Karpas-422 (cell line): ENCODE data around the gene SMYD3. TPM values are rescaled to one million over a fixed set of nuclear protein-coding genes. Genes with fewer than 3 reads are reported as not detected.

ENCODE experiments used
- DNase-seq: peaks from one replicate; pipeline ENCODE4 v3.0.0-alpha.2; 2015
- H2AFZ ChIP-seq: fragments of 200-600 bp; sonication (generic); 2 replicates; pipeline ENCODE4 v1.6.1; 2014; ENCODE audit warnings: antibody characterized with exemption, low read length, mixed read lengths
- H3K27ac ChIP-seq: fragments of 200-600 bp; sonication (generic); 2 replicates; pipeline ENCODE4 v1.5.1; 2014; ENCODE audit warnings: mild to moderate bottlenecking, low read length, moderate library complexity
- H3K27me3 ChIP-seq: fragments of 200-600 bp; sonication (generic); 2 replicates; pipeline ENCODE4 v1.6.1; 2014; ENCODE audit warnings: low read length, mixed read lengths
- H3K36me3 ChIP-seq: fragments of 200-600 bp; sonication (generic); 2 replicates; pipeline ENCODE4 v1.6.1; 2014; ENCODE audit warnings: low read length, mixed read lengths; ENCODE audit not compliant: insufficient read depth
- H3K4me1 ChIP-seq: fragments of 200-600 bp; sonication (generic); 2 replicates; pipeline ENCODE4 v1.6.1; 2014; ENCODE audit warnings: mild to moderate bottlenecking, low read length, mixed read lengths
- H3K4me2 ChIP-seq: fragments of 200-600 bp; sonication (generic); 2 replicates; pipeline ENCODE4 v1.6.1; 2014; ENCODE audit warnings: low read length, low read depth, mild to moderate bottlenecking; ENCODE audit not compliant: poor library complexity, severe bottlenecking
- H3K4me3 ChIP-seq: fragments of 200-600 bp; sonication (generic); 2 replicates; pipeline ENCODE4 v1.5.1; 2014; ENCODE audit warnings: mild to moderate bottlenecking, antibody characterized with exemption, low read length, mixed read lengths
- H3K79me2 ChIP-seq: fragments of 200-600 bp; sonication (generic); 2 replicates; pipeline ENCODE4 v1.6.1; 2014; ENCODE audit warnings: mild to moderate bottlenecking, low read length, mixed read lengths
- H3K9ac ChIP-seq: fragments of 200-600 bp; sonication (generic); 2 replicates; pipeline ENCODE4 v1.6.0; 2014; ENCODE audit warnings: low read length
- H3K9me2 ChIP-seq: fragments of 200-600 bp; sonication (generic), shearing (Covaris generic); replicated peaks from 2 replicates; pipeline ENCODE4 v1.6.0; 2014; ENCODE audit warnings: mild to moderate bottlenecking, low read length, moderate library complexity; ENCODE audit not compliant: insufficient read depth
- H3K9me3 ChIP-seq: fragments of 300-700, 200-600 bp; sonication (generic); 2 replicates; pipeline ENCODE4 v1.6.1; 2014; ENCODE audit warnings: low read length, mixed read lengths
- H4K20me1 ChIP-seq: fragments of 200-600 bp; sonication (generic); 2 replicates; pipeline ENCODE4 v1.6.1; 2014; ENCODE audit warnings: mild to moderate bottlenecking, antibody characterized with exemption, low read length, low read depth; ENCODE audit not compliant: insufficient read depth
- total RNA-seq: library from RNA; depleted of rRNA; stranded (reverse); fragments of >200 nt; shearing (Covaris generic); gene quantifications from 2 replicates; pipeline ENCODE4 v1.2.3, GENCODE V29; 2014; ENCODE audit warnings: low replicate concordance

Gene SMYD3
- total RNA-seq, 1 experiment from 2014 or later, result 67.1 TPM

DNA sequence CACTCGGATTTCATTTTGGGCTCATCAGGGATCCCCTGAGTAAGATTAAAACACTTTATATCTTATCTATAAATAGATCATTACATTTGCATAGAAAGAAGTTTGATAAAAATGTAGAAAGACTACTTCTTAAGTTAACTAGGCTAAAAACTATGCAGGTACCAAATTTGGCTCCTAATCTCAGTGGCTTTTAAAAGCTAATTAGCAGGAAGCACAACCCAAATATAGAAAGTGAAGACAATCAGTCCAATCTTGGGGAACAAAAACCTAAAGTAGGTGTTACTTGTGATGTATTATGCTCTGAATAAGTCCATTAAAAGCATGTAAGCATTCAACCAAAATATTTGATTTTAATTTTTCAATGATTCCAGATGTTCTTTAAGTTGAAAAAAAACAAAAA, 35.4 kb downstream of the SMYD3 start:
- peaks cover 56% of the 10 kb centered on the region for H4K20me1 ChIP-seq
- H3K27me3 ChIP-seq, result no peaks in the 10 kb centered on the region
- H3K4me3 ChIP-seq, result peak overlapping the region; percentile 35; the same call in 1 of the 2 replicates
- no peak overlapping the region for H3K9ac ChIP-seq
- no peak overlapping the region for H2AFZ ChIP-seq
- no peaks in the 10 kb centered on the region for H3K36me3 ChIP-seq
- H3K9me2 ChIP-seq, result no peaks in the 10 kb centered on the region
- DNase-seq, result peak; percentile 53
- peaks cover 34% of the 10 kb centered on the region; the same call in 1 of the 2 replicates for H3K79me2 ChIP-seq
- peak overlapping the region; percentile 64 for H3K4me2 ChIP-seq
- peaks cover 37% of the 10 kb centered on the region for H3K4me1 ChIP-seq
- no peak overlapping the region for H3K27ac ChIP-seq
- no peaks in the 10 kb centered on the region for H3K9me3 ChIP-seq

DNA sequence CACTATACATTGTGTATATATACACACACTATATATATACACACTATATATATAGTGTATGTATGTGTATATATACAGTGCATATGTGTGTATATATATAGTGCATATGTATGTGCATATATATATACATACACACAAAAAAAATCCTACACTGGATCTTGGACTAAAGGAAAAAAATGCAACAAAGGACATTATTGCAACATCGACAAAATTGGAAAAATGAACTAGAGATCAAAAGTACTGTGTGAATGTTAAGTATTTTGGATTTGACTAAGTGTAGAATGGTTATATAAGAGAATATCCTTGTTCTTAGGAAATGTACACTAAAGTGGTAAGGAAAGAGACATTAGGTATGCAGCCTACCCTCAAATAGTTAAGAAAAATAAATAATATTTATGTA, 36.5 kb downstream of the SMYD3 start:
- no peak overlapping the region for H3K9ac ChIP-seq
- no peak for DNase-seq
- H2AFZ ChIP-seq, result no peak overlapping the region
- no peaks in the 10 kb centered on the region for H3K9me3 ChIP-seq
- H3K27me3 ChIP-seq, result no peaks in the 10 kb centered on the region
- no peak overlapping the region for H3K27ac ChIP-seq
- H3K4me2 ChIP-seq, result no peak overlapping the region
- no peaks in the 10 kb centered on the region for H3K36me3 ChIP-seq
- no peaks in the 10 kb centered on the region for H3K9me2 ChIP-seq
- peaks cover 28% of the 10 kb centered on the region; the same call in 1 of the 2 replicates for H3K79me2 ChIP-seq
- H4K20me1 ChIP-seq, result peaks cover 57% of the 10 kb centered on the region
- H3K4me1 ChIP-seq, result peaks cover 37% of the 10 kb centered on the region
- H3K4me3 ChIP-seq, result no peak overlapping the region

DNA sequence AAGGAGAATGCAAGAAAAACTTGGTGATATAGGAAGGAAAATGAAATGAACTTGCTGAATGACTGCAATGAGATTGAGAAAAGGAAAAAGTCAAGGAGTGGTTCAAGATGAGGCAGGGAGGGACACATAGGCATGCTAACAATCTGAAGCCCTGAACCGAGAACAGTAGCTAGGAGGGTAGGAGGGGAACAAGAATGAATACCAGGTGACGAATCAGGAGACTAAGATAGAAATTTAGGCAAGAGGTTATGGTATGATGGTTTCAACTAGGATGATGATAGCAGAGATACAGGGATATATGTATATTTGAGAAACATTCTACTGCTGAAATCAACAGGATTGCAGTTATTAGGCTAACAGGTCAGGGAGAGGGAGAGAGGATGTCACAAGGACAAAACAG, 44.1 kb downstream of the SMYD3 start:
- no peak for DNase-seq
- Histone ChIP-seq H3K4me1 (peaks cover 22% of the 10 kb centered on the region), H3K79me2 (peaks cover 17% of the 10 kb centered on the region; the same call in 1 of the 2 replicates), H3K9me2 (no peaks in the 10 kb centered on the region), H3K9me3 (no peaks in the 10 kb centered on the region), H3K36me3 (no peaks in the 10 kb centered on the region), H3K9ac (no peak overlapping the region), H3K27me3 (no peaks in the 10 kb centered on the region), H3K27ac (no peak overlapping the region), H3K4me2 (no peak overlapping the region), H3K4me3 (no peak overlapping the region), H4K20me1 (peaks cover 66% of the 10 kb centered on the region), H2AFZ (no peak overlapping the region)

DNA sequence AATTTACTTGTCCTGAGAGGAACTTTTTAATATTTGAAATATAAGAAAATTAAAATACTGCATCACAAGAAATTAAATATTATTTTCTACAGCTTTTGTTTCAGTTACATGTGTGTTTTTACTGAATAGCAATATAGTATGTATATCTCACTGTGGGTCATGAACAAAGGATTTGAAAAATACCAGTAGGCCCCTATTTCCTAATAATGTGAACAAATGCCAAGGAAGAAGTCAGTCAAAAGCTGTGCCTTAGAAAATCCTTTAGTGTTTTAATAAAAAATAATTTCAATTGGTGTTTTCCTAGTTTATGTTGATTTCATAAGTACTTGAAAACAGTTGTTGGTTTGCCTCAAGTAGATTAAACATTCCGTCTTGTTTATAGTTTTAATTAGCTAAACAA, 46.7 kb downstream of the SMYD3 start:
- no peaks in the 10 kb centered on the region for H3K27me3 ChIP-seq
- no peak overlapping the region for H2AFZ ChIP-seq
- no peak overlapping the region for H3K9ac ChIP-seq
- peaks cover 72% of the 10 kb centered on the region for H4K20me1 ChIP-seq
- no peaks in the 10 kb centered on the region for H3K9me2 ChIP-seq
- H3K4me2 ChIP-seq, result no peak overlapping the region
- H3K79me2 ChIP-seq, result peaks cover 17% of the 10 kb centered on the region; the same call in 1 of the 2 replicates
- H3K4me1 ChIP-seq, result peaks cover 22% of the 10 kb centered on the region
- no peaks in the 10 kb centered on the region for H3K9me3 ChIP-seq
- H3K36me3 ChIP-seq, result no peaks in the 10 kb centered on the region
- no peak overlapping the region for H3K4me3 ChIP-seq
- no peak for DNase-seq
- no peak overlapping the region for H3K27ac ChIP-seq

DNA sequence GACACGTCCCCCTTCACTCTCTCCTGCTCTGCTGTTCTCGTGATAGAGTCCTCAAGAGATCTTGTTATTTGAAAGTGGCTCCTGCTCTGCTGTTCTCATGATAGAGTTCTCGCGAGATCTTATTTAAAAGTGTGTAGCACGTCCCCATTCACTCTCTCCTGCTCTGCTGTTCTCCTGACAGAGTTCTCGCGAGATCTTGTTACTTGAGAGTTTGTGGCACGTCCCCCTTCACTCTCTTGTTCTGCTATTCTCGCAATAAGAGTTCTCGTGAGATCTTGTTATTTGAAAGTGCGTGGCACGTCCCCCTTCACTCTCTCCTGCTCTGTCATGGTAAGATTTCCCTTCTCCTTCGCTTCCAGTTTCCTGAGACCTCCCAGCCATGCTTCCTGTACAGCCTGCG, 47.9 kb downstream of the SMYD3 start:
- Histone ChIP-seq H3K9me2 (no peaks in the 10 kb centered on the region), H3K27me3 (no peaks in the 10 kb centered on the region), H3K9ac (no peak overlapping the region), H3K4me3 (no peak overlapping the region), H2AFZ (no peak overlapping the region), H4K20me1 (peaks cover 74% of the 10 kb centered on the region), H3K79me2 (peaks cover 11% of the 10 kb centered on the region; the same call in 1 of the 2 replicates), H3K4me1 (peaks cover 22% of the 10 kb centered on the region), H3K36me3 (no peaks in the 10 kb centered on the region), H3K27ac (no peak overlapping the region), H3K9me3 (no peaks in the 10 kb centered on the region), H3K4me2 (no peak overlapping the region)
- DNase-seq, result peak; percentile 34

DNA sequence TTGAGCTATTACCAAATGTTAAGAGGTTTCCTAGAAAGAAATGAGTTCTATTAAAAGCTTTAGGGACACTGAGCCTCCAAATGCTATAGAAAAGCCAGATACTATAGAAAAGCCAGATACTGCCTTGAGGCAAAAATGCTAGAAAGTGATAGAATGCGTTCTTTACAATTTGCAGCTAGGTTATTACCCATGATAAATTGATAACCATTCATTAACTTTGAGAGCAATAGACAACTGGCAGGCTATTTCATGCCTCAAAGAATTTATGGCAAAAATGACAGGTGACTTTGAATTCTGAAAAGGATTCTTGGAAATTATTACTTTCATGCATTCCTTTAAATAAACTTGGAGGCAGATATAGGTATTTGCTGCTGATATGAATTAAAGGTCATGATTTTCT, 51.6 kb downstream of the SMYD3 start:
- no peaks in the 10 kb centered on the region for H3K36me3 ChIP-seq
- H3K9me3 ChIP-seq, result no peaks in the 10 kb centered on the region
- no peak overlapping the region for H2AFZ ChIP-seq
- peak; percentile 25 for DNase-seq
- H3K27me3 ChIP-seq, result no peaks in the 10 kb centered on the region
- no peak overlapping the region for H3K27ac ChIP-seq
- 0 out of 2 replicates have a peak, but pooled peaks cover 9% of the 10 kb centered on the region for H3K79me2 ChIP-seq
- no peak overlapping the region for H3K4me3 ChIP-seq
- H3K4me1 ChIP-seq, result peaks cover 6% of the 10 kb centered on the region
- no peaks in the 10 kb centered on the region for H3K9me2 ChIP-seq
- H3K9ac ChIP-seq, result no peak overlapping the region
- H3K4me2 ChIP-seq, result no peak overlapping the region
- H4K20me1 ChIP-seq, result peaks cover 72% of the 10 kb centered on the region

DNA sequence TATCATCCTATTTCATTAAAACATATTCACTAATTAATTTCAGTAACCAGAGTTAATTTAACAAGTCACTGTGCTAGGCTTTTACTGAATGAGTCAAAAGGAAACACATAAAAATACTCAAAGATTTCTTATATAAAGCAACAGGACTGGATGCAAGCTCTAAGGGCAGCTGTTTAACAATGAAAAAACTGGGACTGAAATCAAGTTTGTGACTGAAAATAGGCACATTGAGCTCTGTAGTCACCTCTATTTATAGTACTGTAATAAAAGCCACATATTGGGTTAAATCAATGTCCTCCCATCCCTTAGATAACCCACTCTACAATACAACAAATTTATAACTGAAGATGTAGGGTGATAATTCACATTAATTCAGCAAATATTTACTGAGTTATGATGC, 52.4 kb downstream of the SMYD3 start:
- H3K4me2 ChIP-seq, result no peak overlapping the region
- peak; percentile 17 for DNase-seq
- H3K4me3 ChIP-seq, result no peak overlapping the region
- H3K27me3 ChIP-seq, result no peaks in the 10 kb centered on the region
- no peaks in the 10 kb centered on the region for H3K9me3 ChIP-seq
- H3K9ac ChIP-seq, result no peak overlapping the region
- 0 out of 2 replicates have a peak, but pooled peaks cover 5% of the 10 kb centered on the region for H3K79me2 ChIP-seq
- no peaks in the 10 kb centered on the region for H3K4me1 ChIP-seq
- H3K27ac ChIP-seq, result no peak overlapping the region
- peaks cover 76% of the 10 kb centered on the region for H4K20me1 ChIP-seq
- H2AFZ ChIP-seq, result no peak overlapping the region
- no peaks in the 10 kb centered on the region for H3K9me2 ChIP-seq
- H3K36me3 ChIP-seq, result no peaks in the 10 kb centered on the region

DNA sequence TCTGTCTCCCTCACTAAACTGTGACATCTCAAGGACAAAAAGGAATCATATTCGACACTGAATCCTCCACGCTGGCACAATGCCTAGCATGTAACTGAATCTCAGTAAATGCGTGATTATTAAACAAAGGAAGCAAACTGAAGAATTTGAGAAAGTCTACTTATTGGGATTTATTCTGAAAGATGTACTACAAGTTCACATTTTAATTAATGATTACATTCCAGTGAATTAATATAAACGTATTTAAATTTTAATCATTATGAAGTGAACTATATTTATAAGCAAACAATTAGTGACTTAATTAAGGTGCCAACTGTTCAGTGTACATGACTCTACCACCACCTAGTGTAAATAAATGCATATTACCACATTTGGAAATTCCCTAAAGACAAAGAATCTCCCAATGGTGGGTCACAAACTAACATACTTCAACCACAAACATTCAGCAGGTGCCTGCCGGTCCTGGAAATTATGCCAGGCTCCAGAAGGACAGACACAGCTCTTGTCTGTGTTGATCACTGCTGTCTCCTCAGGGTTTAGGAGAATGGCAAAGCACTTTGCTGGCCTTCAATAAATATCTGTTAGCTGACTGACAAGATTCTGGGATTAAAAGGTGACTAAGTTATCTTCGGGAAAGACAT, 56.3 kb downstream of the SMYD3 start:
- no peak overlapping the region for H3K9ac ChIP-seq
- H3K4me3 ChIP-seq, result no peak overlapping the region
- DNase-seq, result peak; percentile 59
- no peaks in the 10 kb centered on the region for H3K9me3 ChIP-seq
- peaks cover 86% of the 10 kb centered on the region for H4K20me1 ChIP-seq
- no peaks in the 10 kb centered on the region for H3K36me3 ChIP-seq
- no peaks in the 10 kb centered on the region for H3K9me2 ChIP-seq
- H3K4me2 ChIP-seq, result no peak overlapping the region
- no peak overlapping the region for H2AFZ ChIP-seq
- no peaks in the 10 kb centered on the region for H3K4me1 ChIP-seq
- 0 out of 2 replicates have a peak, but pooled peaks cover 4% of the 10 kb centered on the region for H3K79me2 ChIP-seq
- no peaks in the 10 kb centered on the region for H3K27me3 ChIP-seq
- H3K27ac ChIP-seq, result no peak overlapping the region
